NT2/D1 (cell line): Measurements from ENCODE around the gene CD47.

Experiments
- SUZ12 ChIP-seq: IDR thresholded peaks from 2 replicates; pipeline ENCODE4 v1.6.1; 2011; ENCODE audit not compliant: insufficient read length, insufficient read depth; ENCODE audit errors: extremely low read depth
- YY1 ChIP-seq: IDR thresholded peaks from 2 replicates; pipeline ENCODE4 v1.6.1; 2011; ENCODE audit not compliant: insufficient read length, insufficient read depth
- ZNF274 ChIP-seq: IDR thresholded peaks from 2 replicates; pipeline ENCODE4 v1.6.1; 2011; ENCODE audit warnings: mild to moderate bottlenecking, low read depth, low read length

- TF ChIP-seq ZNF274: no peak
- TF ChIP-seq SUZ12: no peak
- TF ChIP-seq YY1: no peak
Measured at GRCh38 chr3:108088146-108088545, 2.7 kb downstream of the CD47 start.
